CD14-positive monocyte (primary cell): ENCODE results near the gene MTRF1. TPM values are rescaled to one million over a fixed set of nuclear protein-coding genes. Genes with fewer than 3 reads are reported as not detected.

Experiments used
- DNase-seq, 3 donors: peaks; one replicate each; pipeline ENCODE4 v3.0.0-alpha.2; 2011 to 2022
- H2AFZ ChIP-seq: 2 replicates; pipeline ENCODE4 v1.6.0; 2012; ENCODE audit warnings: mild to moderate bottlenecking, low read depth, low read length, inconsistent platforms; ENCODE audit not compliant: insufficient read depth, poor library complexity, severe bottlenecking
- H3K27ac ChIP-seq, 2 donors: 1 replicate in 1 of 2; 2 replicates in 1 of 2; pipeline ENCODE4 v1.5.1; 2012 to 2013; ENCODE audit warnings: low read length in 2 of 2, control low read depth in 1 of 2, inconsistent platforms in 1 of 2, low read depth in 1 of 2, mild to moderate bottlenecking in 1 of 2
- H3K27me3 ChIP-seq, 2 donors: one replicate each; pipeline versions ENCODE4 v1.6.0 to v1.6.1; 2011 to 2013; ENCODE audit warnings: low read length in 2 of 2; ENCODE audit not compliant: control insufficient read depth in 2 of 2, insufficient read depth in 2 of 2
- H3K36me3 ChIP-seq, 2 donors: replicated peaks in 1 of 2; 1 replicate in 1 of 2; 2 replicates in 1 of 2; pipeline versions ENCODE4 v1.5.1 to v1.6.1; 2012 to 2013; ENCODE audit warnings: low read length in 2 of 2, control low read depth in 1 of 2, inconsistent platforms in 1 of 2, mild to moderate bottlenecking in 1 of 2; ENCODE audit not compliant: insufficient read depth in 2 of 2, control insufficient read depth in 1 of 2
- H3K4me1 ChIP-seq, 2 donors: 1 replicate in 1 of 2; 2 replicates in 1 of 2; pipeline versions ENCODE4 v1.5.1 to v1.6.1; 2012 to 2013; ENCODE audit warnings: low read length in 2 of 2, control low read depth in 1 of 2, inconsistent platforms in 1 of 2, mild to moderate bottlenecking in 1 of 2, moderate library complexity in 1 of 2; ENCODE audit not compliant: insufficient read depth in 2 of 2, control insufficient read depth in 1 of 2
- H3K4me2 ChIP-seq: replicated peaks from 2 replicates; pipeline ENCODE3; 2012; ENCODE audit warnings: low read length, moderate library complexity, mild to moderate bottlenecking; ENCODE audit not compliant: poor library complexity, severe bottlenecking; ENCODE audit errors: extremely low read depth
- H3K4me3 ChIP-seq, 3 experiments: fragments of 200-600 bp in 1 of 3; sonication (generic) in 1 of 3; replicated peaks in 1 of 3; 1 replicate in 2 of 3; 2 replicates in 1 of 3; pipeline ENCODE4 v1.5.1; 2011 to 2013; ENCODE audit warnings: low read length in 3 of 3, mild to moderate bottlenecking in 3 of 3, control low read depth in 2 of 3, low read depth in 2 of 3, inconsistent platforms in 1 of 3, moderate library complexity in 1 of 3
- H3K79me2 ChIP-seq: 2 replicates; pipeline ENCODE4 v1.6.0; 2012; ENCODE audit warnings: mild to moderate bottlenecking, control low read depth, inconsistent platforms, low read length, moderate library complexity; ENCODE audit not compliant: insufficient read depth
- H3K9ac ChIP-seq: 2 replicates; pipeline ENCODE4 v1.6.0; 2017; ENCODE audit warnings: low read length, mild to moderate bottlenecking; ENCODE audit not compliant: insufficient read depth, poor library complexity, severe bottlenecking
- H3K9me3 ChIP-seq, 2 donors: replicated peaks in 1 of 2; 1 replicate in 1 of 2; 2 replicates in 1 of 2; pipeline versions ENCODE4 v1.5.1 to v1.6.1; 2012 to 2013; ENCODE audit warnings: low read length in 2 of 2, control low read depth in 1 of 2; ENCODE audit not compliant: control insufficient read depth in 1 of 2, insufficient read depth in 1 of 2
- H4K20me1 ChIP-seq: 2 replicates; pipeline ENCODE4 v1.6.0; 2012; ENCODE audit warnings: mild to moderate bottlenecking, low read length, control low read depth, moderate library complexity; ENCODE audit not compliant: insufficient read depth
- H3K27ac Mint-ChIP-seq, 7 donors: one replicate each; pipeline ENCODE4 v1.8.0; 2020; ENCODE audit warnings: mild to moderate bottlenecking in 7 of 7, mixed read lengths in 7 of 7, moderate library complexity in 6 of 7, inconsistent platforms in 2 of 7
- H3K27me3 Mint-ChIP-seq, 3 donors: one replicate each; pipeline ENCODE4 v1.8.0; 2021 to 2022; ENCODE audit warnings: low read depth in 3 of 3, mild to moderate bottlenecking in 3 of 3, mixed read lengths in 3 of 3, moderate library complexity in 3 of 3, inconsistent platforms in 1 of 3
- H3K36me3 Mint-ChIP-seq, 2 donors: one replicate each; pipeline ENCODE4 v1.8.0; 2020; ENCODE audit warnings: mixed read lengths in 2 of 2, inconsistent platforms in 1 of 2, mild to moderate bottlenecking in 1 of 2
- H3K4me1 Mint-ChIP-seq: one replicate; pipeline ENCODE4 v1.8.0; 2020; ENCODE audit warnings: mild to moderate bottlenecking, mixed read lengths
- H3K4me3 Mint-ChIP-seq, 2 donors: one replicate each; pipeline ENCODE4 v1.8.0; 2020; ENCODE audit warnings: mild to moderate bottlenecking in 2 of 2, mixed read lengths in 2 of 2, moderate library complexity in 1 of 2
- H3K9me3 Mint-ChIP-seq, 7 donors: one replicate each; pipeline ENCODE4 v1.8.0; 2020 to 2022; ENCODE audit warnings: mixed read lengths in 7 of 7, mild to moderate bottlenecking in 6 of 7, moderate library complexity in 6 of 7, inconsistent platforms in 2 of 7
- CTCF ChIP-seq: fragments of 200-600 bp; IDR thresholded peaks from one replicate; pipeline ENCODE4 v1.8.0; 2022; ENCODE audit warnings: antibody characterized with exemption, mild to moderate bottlenecking
- WGBS: methylation state at CpG from one replicate; pipeline ENCODE4 v1.1.5; 2013; ENCODE audit warnings: missing lambda C conversion rate; ENCODE audit not compliant: insufficient coverage; 5-methylcytosine and 5-hydroxymethylcytosine counted together
- intact Hi-C, 2 donors: fragments of 100-400 bp; cut with micrococcal nuclease; formaldehyde crosslinking; loops; one replicate each; pipeline versions ENCODE4 v1.15.0 to v1.15.1; 2023
- polyA plus RNA-seq, 3 donors: library from polyadenylated mRNA; depleted of rRNA in 1 of 3; unstranded in 2 of 3; stranded (reverse) in 1 of 3; fragments of 300-500 nt in 2 of 3; fragments of >200 nt in 1 of 3; fragmentation: Illumina TruSeq in 2 of 3; gene quantifications; 1 replicate in 2 of 3; 2 replicates in 1 of 3; pipeline ENCODE4 v1.2.3, GENCODE V29; 2012 to 2021

MTRF1 gene
- polyA plus RNA-seq, 3 donors = 4.0 to 17.2 (median 6.0) TPM

- no peak for TF ChIP-seq CTCF
- Histone ChIP-seq H2AFZ (no peak overlapping the region), H3K9me3 (peaks cover 9% of the 10 kb centered on the region in 2 donors), H3K9ac (no peak overlapping the region), H3K27me3 (no peaks in the 10 kb centered on the region), H4K20me1 (no peaks in the 10 kb centered on the region), H3K4me2 (no peak overlapping the region), H3K4me3 (no peak overlapping the region), H3K27ac (no peak overlapping the region), H3K79me2 (no peaks in the 10 kb centered on the region), H3K36me3 (peaks cover 5 to 8% of the 10 kb centered on the region in 2 donors), H3K4me1 (no peaks in the 10 kb centered on the region)
- Mint-ChIP-seq H3K36me3 (peaks cover 11 to 15% of the 10 kb centered on the region in 2 donors), H3K9me3 (peaks cover 12 to 33% (median 24%) of the 10 kb centered on the region in 7 donors), H3K4me3 (no peak overlapping the region), H3K4me1 (no peaks in the 10 kb centered on the region), H3K27me3 (peaks cover 0 to 3% (median 0%) of the 10 kb centered on the region in 3 donors), H3K27ac (no peak overlapping the region)
- DNase-seq = no peak
- WGBS = 67% methylated on average over 3 of the region's 3 CpGs
- intact Hi-C loops = no loop called here
Measured at GRCh38 chr13:41213919-41214318, 49.5 kb downstream of the MTRF1 start.

GRCh38 chr13:41213316-41213715 is 50.1 kb downstream of the MTRF1 start:
- no peak for TF ChIP-seq CTCF
- Mint-ChIP-seq H3K9me3 (peaks cover 12 to 36% (median 24%) of the 10 kb centered on the region in 7 donors), H3K36me3 (peaks cover 9 to 11% of the 10 kb centered on the region in 2 donors), H3K4me3 (no peak overlapping the region), H3K27me3 (peaks cover 0 to 3% (median 0%) of the 10 kb centered on the region in 3 donors), H3K27ac (no peak overlapping the region), H3K4me1 (no peaks in the 10 kb centered on the region)
- Histone ChIP-seq H3K79me2 (no peaks in the 10 kb centered on the region), H3K4me1 (no peaks in the 10 kb centered on the region), H3K9me3 (peaks cover 9% of the 10 kb centered on the region in 2 donors), H3K27me3 (no peaks in the 10 kb centered on the region), H3K27ac (no peak overlapping the region), H3K4me2 (no peak overlapping the region), H2AFZ (no peak overlapping the region), H3K9ac (no peak overlapping the region), H3K36me3 (peaks cover 5 to 8% of the 10 kb centered on the region in 2 donors), H4K20me1 (no peaks in the 10 kb centered on the region), H3K4me3 (no peak overlapping the region)
- 95% methylated on average over 3 of the region's 3 CpGs for WGBS
- intact Hi-C loops = no loop called here
- no peak for DNase-seq
